Measurements from ENCODE around the gene APOBR.

- no peak for TF ChIP-seq CTCF (IDR thresholded peaks at IDR 0.05; ENCODE audit: low read length)
- no peak for TF ChIP-seq EZH2 (IDR thresholded peaks at IDR 0.05; ENCODE audit: borderline replicate concordance, low read length)
Measured at GRCh38 chr16:28505489-28506137, 11.2 kb downstream of the APOBR start.

Data from OCI-LY1 (cell line).